Kidney capillary endothelial cell (primary cell): Measurements from ENCODE around the gene LRFN2.

ENCODE experiments used
- DNase-seq: peaks from one replicate; pipeline ENCODE4 v3.0.0-alpha.2; 2018; ENCODE audit warnings: low spot score

The LRFN2 gene

DNA sequence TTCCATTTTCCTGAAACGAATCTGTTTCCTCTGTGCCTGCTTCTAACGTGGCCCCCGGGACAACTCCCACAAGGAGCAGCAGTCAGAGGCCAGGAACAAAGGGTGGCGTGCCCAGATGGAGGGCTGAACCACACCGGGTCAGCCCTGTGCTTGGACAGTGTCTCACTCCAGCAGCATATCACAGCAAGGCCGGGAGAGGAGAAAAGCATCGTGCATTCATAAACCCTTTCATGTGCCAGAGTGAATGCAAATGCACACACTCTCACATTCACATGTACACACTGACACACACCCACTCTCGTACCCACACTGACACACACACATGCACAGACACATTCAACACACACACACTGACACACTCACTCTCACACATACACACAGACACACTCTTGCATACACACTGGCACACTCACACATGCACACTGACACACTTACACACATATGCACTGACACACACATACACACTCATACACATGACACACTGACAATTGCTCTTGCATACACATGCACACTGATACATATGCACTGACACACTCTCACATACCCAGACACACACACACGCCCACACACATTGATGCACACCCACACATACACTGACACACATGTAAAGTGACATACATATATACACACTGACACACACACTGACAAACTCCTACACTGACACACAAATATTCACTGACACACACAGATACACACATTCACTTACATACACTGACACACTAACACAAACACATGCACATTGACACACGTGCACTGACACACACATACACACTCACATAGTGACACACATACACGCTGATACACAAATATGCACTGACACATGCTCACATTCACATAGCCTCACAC lies 237.0 kb downstream of the LRFN2 start:
- no peak for DNase-seq

- no peak for DNase-seq
These were observed 237.9 kb downstream of the LRFN2 start for GRCh38 chr6:40349123-40349900.

DNA sequence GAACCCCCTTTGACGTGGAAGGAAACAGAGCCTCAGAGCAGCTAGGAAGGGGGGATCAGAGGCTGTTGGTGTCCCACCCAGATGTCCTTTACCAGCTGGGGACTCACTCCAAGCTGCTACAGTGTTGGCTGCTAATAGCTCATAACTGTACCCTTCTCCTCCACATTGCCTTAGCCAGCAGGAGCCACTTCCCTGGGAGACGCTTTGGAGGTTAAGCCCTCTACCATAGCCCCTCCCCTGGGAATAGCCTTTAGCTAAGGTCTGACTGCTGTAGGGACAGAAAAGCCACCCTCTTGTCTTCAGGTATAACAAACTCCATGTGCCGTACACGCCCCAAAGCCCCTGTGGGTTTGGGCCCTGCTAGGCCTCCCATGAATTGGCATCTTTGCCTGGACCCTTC lies 238.6 kb downstream of the LRFN2 start:
- DNase-seq, result no peak

DNA sequence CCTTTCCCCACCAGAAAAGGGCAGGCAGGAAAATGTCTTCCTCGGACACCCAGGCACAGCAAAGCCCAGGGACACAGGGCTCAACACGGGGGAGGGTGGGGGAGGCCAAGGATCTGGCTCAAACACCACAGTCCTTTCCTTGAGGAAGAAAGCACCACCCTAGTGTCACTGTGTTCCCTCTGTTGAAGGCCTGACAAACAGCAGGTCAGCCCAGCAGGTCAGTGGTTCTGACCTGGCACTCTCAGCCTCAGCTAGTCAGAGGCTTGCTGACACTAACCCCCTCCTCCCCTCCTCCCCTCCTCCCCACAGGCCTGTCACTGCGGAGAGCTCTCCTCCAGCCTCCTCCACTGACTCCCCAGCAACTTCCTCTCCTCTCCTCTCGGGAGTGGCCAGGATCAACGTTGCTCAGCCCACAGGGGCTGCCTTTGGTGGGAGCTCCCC lies 239.6 kb downstream of the LRFN2 start:
- no peak for DNase-seq

GRCh38 chr6:40346246-40346645 lies 240.9 kb downstream of the LRFN2 start:
- no peak for DNase-seq

DNA sequence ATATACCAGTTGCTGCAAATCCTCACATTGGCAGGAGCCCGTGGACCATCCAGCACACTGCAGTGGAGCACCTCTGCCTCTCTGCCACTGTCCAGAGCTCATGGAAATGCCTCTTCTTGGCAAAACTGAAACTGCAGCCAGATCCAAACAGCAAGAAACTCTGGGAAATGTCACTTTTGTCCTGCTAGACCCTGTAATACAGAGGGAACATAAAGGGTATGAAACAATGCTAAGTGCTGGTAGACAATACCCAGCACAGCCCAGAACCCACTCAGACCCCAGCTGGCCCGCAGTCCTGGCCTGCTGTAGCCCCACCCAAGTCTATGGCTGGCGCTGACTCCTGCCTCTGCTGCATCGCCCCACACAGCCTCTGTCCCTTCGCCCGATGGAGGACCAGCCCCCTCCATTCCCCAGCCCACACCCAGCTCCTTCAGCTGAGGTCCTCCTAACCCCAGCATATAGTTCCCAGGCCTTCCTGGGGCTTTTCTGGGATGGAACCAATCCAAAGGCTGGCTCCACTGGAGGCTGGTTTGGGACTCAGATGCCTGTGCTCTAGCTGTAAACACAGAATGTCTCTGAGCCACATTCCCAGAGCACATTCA lies 242.5 kb downstream of the LRFN2 start:
- no peak for DNase-seq

- DNase-seq, result no peak
These were observed 243.1 kb downstream of the LRFN2 start for GRCh38 chr6:40343877-40344565.

DNA sequence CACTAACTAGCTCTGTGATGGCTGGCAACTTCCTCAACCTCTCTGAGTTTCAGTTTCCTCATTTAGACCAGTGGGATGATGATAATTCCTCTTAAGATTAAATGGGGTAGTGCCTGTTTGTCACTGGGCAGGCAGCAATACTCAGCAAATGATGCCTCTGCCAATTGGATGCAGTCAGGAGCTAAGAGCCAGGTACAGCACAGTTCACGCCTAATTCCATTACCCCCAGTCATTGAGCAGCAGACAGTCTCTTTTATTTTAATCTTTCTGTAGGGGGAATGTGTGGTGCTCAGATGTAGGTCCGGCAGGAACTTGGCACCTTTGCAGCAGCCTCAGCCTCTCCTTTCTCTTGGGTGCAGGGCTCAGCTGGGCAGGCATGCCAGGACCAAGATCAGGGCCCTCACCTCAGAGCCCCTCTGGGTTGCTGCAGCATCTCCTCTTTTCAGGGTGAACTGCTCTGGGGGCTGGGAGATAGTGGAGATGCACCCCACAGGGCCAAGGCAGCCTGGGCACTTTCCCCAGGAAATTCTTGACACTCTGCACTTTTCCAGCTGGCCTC lies 243.8 kb downstream of the LRFN2 start:
- DNase-seq, result no peak

DNA sequence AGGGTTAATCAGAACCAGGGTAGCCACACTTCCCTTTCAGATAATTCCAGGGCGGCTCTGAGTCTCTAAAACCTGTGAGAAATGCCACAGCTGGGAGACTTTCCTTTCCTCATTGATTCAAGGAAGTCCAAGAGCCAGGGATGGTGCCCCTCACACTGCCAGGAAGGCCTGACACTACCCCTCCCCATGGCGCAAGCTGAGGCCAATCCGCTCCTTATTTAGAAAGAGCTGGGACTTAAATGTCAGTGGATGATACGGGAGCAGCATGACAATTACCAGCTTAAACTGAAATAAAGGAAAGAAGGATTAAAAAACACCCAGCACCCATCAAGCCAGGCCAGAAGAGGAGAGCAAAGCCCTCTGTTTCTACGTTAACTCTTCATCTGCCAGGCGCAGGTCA lies 244.4 kb downstream of the LRFN2 start:
- no peak for DNase-seq

- DNase-seq, result no peak
These were observed 245.4 kb downstream of the LRFN2 start for GRCh38 chr6:40341726-40342125.
